Inflammatory macrophage treated with lipopolysaccharide for 4 hours (primary cell): ENCODE results near the gene WFDC10B.
"Not testable (repeated sequence)": the region's sequence is repeated elsewhere in the genome, so short reads cannot be mapped to it uniquely, and the experiment has no call there.

ENCODE experiments used
- DNase-seq: peaks from one replicate; pipeline ENCODE4 v3.0.0-alpha.2; 2020

The WFDC10B gene

DNA sequence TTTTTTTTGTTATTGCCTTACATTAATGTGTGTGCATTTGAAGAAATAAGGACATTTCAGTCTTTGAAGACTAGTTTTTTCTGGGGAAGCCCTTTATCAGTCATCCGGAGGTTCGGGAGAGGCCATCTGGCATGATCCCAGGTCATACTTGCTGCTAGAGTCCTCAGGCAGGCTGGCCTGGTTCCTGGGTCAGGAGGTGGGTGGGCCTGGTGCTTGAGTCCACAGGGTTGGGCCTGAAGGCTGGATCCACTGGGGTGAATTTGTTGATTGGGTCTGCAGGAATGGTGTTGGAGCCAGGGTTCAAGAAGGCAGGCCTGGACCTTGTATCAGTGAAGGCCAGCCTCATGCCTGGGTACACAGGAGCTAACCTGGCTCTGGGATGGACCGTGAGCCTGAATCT lies 57.9 kb downstream of the WFDC10B start:
- no peak for DNase-seq

DNA sequence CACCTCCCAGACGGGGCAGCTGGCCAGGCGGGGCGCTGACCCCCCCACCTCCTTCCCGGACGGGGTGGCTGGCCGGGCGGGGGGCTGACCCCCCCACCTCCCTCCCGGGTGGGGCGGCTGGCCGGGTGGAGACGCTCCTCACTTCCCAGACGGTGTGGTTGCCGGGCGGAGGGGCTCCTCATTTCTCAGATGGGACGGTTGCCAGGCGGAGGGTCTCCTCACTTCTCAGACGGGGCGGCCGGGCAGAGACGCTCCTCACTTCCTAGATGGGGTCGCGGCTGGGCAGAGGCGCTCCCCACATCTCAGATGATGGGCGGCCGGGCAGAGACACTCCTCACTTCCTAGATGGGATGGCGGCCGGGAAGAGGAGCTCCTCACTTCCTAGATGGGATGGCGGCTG lies 59.0 kb downstream of the WFDC10B start:
- not testable (repeated sequence) for DNase-seq

DNA sequence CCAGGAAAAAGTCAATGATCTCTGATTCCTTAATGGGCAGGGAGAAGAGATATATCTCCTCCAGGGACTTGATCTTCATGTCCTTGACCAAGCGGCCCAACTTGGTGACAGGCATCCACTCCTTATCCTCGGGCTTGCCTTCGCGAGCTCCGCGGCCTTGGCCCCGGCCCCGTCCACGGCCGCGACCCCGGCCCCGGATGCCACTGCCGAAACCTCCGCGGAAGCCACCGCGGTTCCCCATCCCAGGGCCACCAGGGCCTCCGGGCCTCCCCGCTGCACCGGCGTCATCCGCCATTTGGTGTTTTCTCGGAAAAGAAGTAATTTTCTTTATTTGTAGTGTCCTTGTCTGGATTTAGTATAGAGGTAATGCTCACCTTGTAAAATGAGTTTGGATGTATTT lies 63.7 kb downstream of the WFDC10B start:
- not testable (repeated sequence) for DNase-seq

DNA sequence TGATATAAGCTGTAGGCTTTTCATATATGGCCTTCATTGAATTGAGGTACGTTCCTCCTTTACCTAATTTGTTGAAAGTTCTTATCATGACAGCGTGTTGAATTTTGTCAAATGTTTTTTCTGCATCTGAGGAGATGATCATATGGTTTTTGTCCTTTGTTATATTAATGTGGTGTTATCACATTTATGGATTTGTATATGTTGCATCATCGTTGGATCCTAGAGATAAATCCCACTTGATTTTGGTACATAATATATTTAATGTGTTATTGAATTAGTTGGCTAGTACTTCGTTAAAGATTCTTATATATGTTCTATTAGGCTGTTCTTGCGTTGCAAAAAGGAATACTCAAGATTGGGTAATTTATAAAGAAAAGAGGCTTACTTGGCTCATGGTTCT lies 65.1 kb downstream of the WFDC10B start:
- DNase-seq, result no peak

DNA sequence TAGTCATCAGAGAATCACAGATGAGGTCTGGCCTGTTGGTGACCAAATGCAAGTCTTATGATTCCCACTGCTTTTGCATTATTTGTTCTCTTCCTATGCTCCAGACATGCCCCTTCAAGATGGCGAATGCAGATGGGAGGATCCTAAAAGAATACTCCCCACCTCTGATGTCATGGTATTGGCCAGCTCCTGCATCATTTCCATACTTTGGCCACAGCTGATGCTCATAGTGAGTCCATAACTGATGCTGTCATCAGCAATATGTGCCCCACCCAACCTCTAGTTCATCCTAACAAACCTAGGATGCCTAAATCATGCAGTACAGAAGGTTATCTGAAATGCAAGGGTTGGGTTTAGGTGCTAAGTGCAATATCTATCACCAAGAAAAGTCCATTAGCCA lies 68.3 kb downstream of the WFDC10B start:
- no peak for DNase-seq
